Trophoblast cell (in vitro differentiated cells and primary cell): ENCODE results near the gene CCR7.
"Not testable (repeated sequence)": the region's sequence is repeated elsewhere in the genome, so short reads cannot be mapped to it uniquely, and the experiment has no call there.

ENCODE experiments used
- DNase-seq, 2 donors: peaks; one replicate each; pipeline ENCODE4 v3.0.0-alpha.2; 2016
- H2AFZ ChIP-seq: 2 replicates; pipeline ENCODE4 v1.6.1; 2013; ENCODE audit warnings: low read length, moderate library complexity, mild to moderate bottlenecking; ENCODE audit not compliant: insufficient read depth, poor library complexity
- H2AK5ac ChIP-seq: 2 replicates; pipeline ENCODE4 v1.6.1; 2013; ENCODE audit warnings: mild to moderate bottlenecking, low read length
- H2BK120ac ChIP-seq: 2 replicates; pipeline ENCODE4 v1.6.1; 2013; ENCODE audit warnings: low read length, mild to moderate bottlenecking, moderate library complexity; ENCODE audit not compliant: insufficient read depth, poor library complexity
- H2BK12ac ChIP-seq: 2 replicates; pipeline ENCODE4 v1.6.1; 2013; ENCODE audit warnings: mild to moderate bottlenecking, low read length, moderate library complexity
- H2BK5ac ChIP-seq: 2 replicates; pipeline ENCODE4 v1.6.1; 2013; ENCODE audit warnings: low read length, low read depth, moderate library complexity, mild to moderate bottlenecking; ENCODE audit not compliant: poor library complexity
- H3K14ac ChIP-seq: 2 replicates; pipeline ENCODE4 v1.6.1; 2013; ENCODE audit warnings: mild to moderate bottlenecking, low read length
- H3K18ac ChIP-seq: 2 replicates; pipeline ENCODE4 v1.6.1; 2013; ENCODE audit warnings: mild to moderate bottlenecking, low read length
- H3K23ac ChIP-seq: 2 replicates; pipeline ENCODE4 v1.6.1; 2013; ENCODE audit warnings: low read length
- H3K27ac ChIP-seq: 2 replicates; pipeline ENCODE4 v1.5.1; 2013; ENCODE audit warnings: low read depth, mild to moderate bottlenecking, inconsistent platforms, low read length, moderate library complexity
- H3K27me3 ChIP-seq: 2 replicates; pipeline ENCODE4 v1.6.1; 2013; ENCODE audit warnings: inconsistent platforms, mild to moderate bottlenecking, low read length, moderate library complexity; ENCODE audit not compliant: insufficient read depth
- H3K36me3 ChIP-seq, 2 experiments: 1 replicate in 1 of 2; 2 replicates in 1 of 2; pipeline ENCODE4 v1.6.1; 2013; ENCODE audit warnings: low read length in 2 of 2, mild to moderate bottlenecking in 2 of 2, moderate library complexity in 1 of 2; ENCODE audit not compliant: insufficient read depth in 2 of 2, control insufficient read depth in 1 of 2
- H3K4ac ChIP-seq: 2 replicates; pipeline ENCODE4 v1.6.1; 2013; ENCODE audit warnings: low read depth, mild to moderate bottlenecking, low read length, moderate library complexity
- H3K4me1 ChIP-seq, 2 experiments: 1 replicate in 1 of 2; 2 replicates in 1 of 2; pipeline ENCODE4 v1.6.1; 2013; ENCODE audit warnings: low read length in 2 of 2, mild to moderate bottlenecking in 2 of 2, moderate library complexity in 1 of 2; ENCODE audit not compliant: insufficient read depth in 2 of 2, control insufficient read depth in 1 of 2
- H3K4me2 ChIP-seq: 2 replicates; pipeline ENCODE4 v1.6.1; 2013; ENCODE audit warnings: inconsistent platforms, mild to moderate bottlenecking, low read length, moderate library complexity
- H3K4me3 ChIP-seq: 2 replicates; pipeline ENCODE4 v1.5.1; 2013; ENCODE audit warnings: mild to moderate bottlenecking, low read depth, low read length, inconsistent platforms
- H3K79me1 ChIP-seq: one replicate; pipeline ENCODE4 v1.6.1; 2013; ENCODE audit warnings: low read length
- H3K79me2 ChIP-seq: 2 replicates; pipeline ENCODE4 v1.6.1; 2013; ENCODE audit warnings: low read length, mild to moderate bottlenecking; ENCODE audit not compliant: control insufficient read depth, insufficient read depth, poor library complexity
- H3K9ac ChIP-seq: 2 replicates; pipeline ENCODE4 v1.6.1; 2013; ENCODE audit warnings: mild to moderate bottlenecking, low read length
- H3K9me3 ChIP-seq: 2 replicates; pipeline ENCODE4 v1.6.1; 2013; ENCODE audit warnings: low read depth, mild to moderate bottlenecking, control low read depth, inconsistent platforms, low read length; ENCODE audit not compliant: insufficient read depth
- H4K12ac ChIP-seq: 2 replicates; pipeline ENCODE4 v1.6.1; 2013; ENCODE audit warnings: low read depth, mild to moderate bottlenecking, low read length, moderate library complexity
- H4K8ac ChIP-seq: 2 replicates; pipeline ENCODE4 v1.6.1; 2013; ENCODE audit warnings: low read depth, mild to moderate bottlenecking, low read length, moderate library complexity
- H4K91ac ChIP-seq: one replicate; pipeline ENCODE4 v1.6.1; 2013; ENCODE audit warnings: low read depth, mild to moderate bottlenecking, low read length, moderate library complexity
- WGBS: extraction: QIAGEN DNeasy Blood & Tissue Kit; methylation state at CpG from one replicate; pipeline ENCODE4 v1.1.7; 2013; ENCODE audit warnings: missing lambda C conversion rate; ENCODE audit not compliant: insufficient read length, insufficient coverage; ENCODE audit errors: extremely low coverage; 5-methylcytosine and 5-hydroxymethylcytosine counted together

The CCR7 gene

DNA sequence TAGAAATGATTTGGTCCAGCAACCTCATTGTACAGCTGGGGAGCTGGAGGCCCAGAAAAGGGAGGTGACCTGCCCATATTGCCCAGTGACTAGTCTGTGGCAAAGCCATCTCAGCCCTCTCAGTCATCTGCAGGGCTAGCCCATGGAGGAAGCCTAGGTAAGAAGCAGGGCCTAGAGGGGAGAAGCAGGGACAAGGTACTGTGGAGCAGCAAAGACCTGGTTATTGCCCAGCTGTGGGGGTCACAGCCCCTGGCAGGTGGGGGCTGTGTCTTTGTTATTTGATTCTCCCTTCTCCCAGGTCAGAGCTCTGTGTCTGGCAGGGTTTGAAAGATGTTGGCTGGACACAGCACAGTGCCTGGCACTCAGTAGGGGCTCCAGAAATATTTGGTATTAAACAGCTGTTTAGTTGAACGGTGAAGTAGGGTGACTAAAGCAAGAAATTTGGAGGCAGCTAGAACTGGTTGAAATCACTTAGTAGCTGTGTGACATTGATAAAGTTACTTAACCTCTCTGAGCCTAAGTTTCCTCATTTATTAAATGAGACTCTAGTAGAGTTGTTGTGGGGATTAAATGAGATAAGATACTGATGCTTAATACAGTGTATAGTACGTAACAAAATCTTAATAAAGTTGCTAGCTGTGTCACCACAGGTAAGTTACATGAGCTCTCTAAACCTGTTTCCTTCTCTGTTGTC is 17.3 kb downstream of the CCR7 start:
- H2BK5ac ChIP-seq = no peak overlapping the region
- H4K12ac ChIP-seq = no peak overlapping the region
- peaks cover 1% of the 10 kb centered on the region for H3K9me3 ChIP-seq
- H2AK5ac ChIP-seq = peak overlapping the region; percentile 56
- H3K18ac ChIP-seq = peak overlapping the region; percentile 20
- H3K4me1 ChIP-seq = peaks cover 37 to 45% of the 10 kb centered on the region in 2 experiments
- H3K27me3 ChIP-seq = no peaks in the 10 kb centered on the region
- WGBS = no CpG with 5 or more reads among the region's 2 CpGs
- peak overlapping the region; percentile 46 for H2BK120ac ChIP-seq
- H2BK12ac ChIP-seq = peak overlapping the region; percentile 3
- peak overlapping the region; percentile 7 for H3K14ac ChIP-seq
- H3K79me2 ChIP-seq = no peaks in the 10 kb centered on the region
- H3K4ac ChIP-seq = no peak overlapping the region
- no peak overlapping the region for H4K8ac ChIP-seq
- H4K91ac ChIP-seq = peak overlapping the region; percentile 22
- H3K36me3 ChIP-seq = no peaks in the 10 kb centered on the region
- H3K27ac ChIP-seq = peak overlapping the region; percentile 62
- H2AFZ ChIP-seq = no peak overlapping the region
- no peak overlapping the region for H3K4me2 ChIP-seq
- no peak overlapping the region for H3K23ac ChIP-seq
- peaks cover 42% of the 10 kb centered on the region for H3K79me1 ChIP-seq
- DNase-seq = no peak
- H3K9ac ChIP-seq = no peak overlapping the region
- no peak overlapping the region for H3K4me3 ChIP-seq

- Histone ChIP-seq H3K4ac (no peak overlapping the region), H3K79me1 (peaks cover 42% of the 10 kb centered on the region), H3K9me3 (peaks cover 1% of the 10 kb centered on the region), H3K9ac (no peak overlapping the region), H3K4me3 (no peak overlapping the region), H4K8ac (no peak overlapping the region), H2AK5ac (peak overlapping the region; percentile 56), H3K23ac (no peak overlapping the region), H2BK5ac (no peak overlapping the region), H3K27me3 (no peaks in the 10 kb centered on the region), H3K27ac (no peak overlapping the region), H3K4me1 (peaks cover 40 to 47% of the 10 kb centered on the region in 2 experiments), H3K18ac (peak overlapping the region; percentile 20), H3K79me2 (no peaks in the 10 kb centered on the region), H2AFZ (no peak overlapping the region), H2BK120ac (peak overlapping the region; percentile 46), H3K4me2 (no peak overlapping the region), H4K12ac (no peak overlapping the region), H4K91ac (peak overlapping the region; percentile 22), H3K14ac (peak overlapping the region; percentile 7), H2BK12ac (peak overlapping the region; percentile 59), H3K36me3 (no peaks in the 10 kb centered on the region)
- no CpG with 5 or more reads among the region's 11 CpGs for WGBS
- no peak for DNase-seq
Measured at GRCh38 chr17:40547079-40547784, 18.0 kb downstream of the CCR7 start.

GRCh38 chr17:40546497-40546896 is 18.8 kb downstream of the CCR7 start:
- H4K91ac ChIP-seq, H3K36me3 ChIP-seq, H2AK5ac ChIP-seq, H3K4ac ChIP-seq, H3K18ac ChIP-seq, H3K27ac ChIP-seq, H3K23ac ChIP-seq, H2BK120ac ChIP-seq, H3K9ac ChIP-seq, H2AFZ ChIP-seq, H2BK5ac ChIP-seq, H3K4me3 ChIP-seq, H4K8ac ChIP-seq, H3K9me3 ChIP-seq, DNase-seq, H3K4me2 ChIP-seq, H3K79me2 ChIP-seq, H4K12ac ChIP-seq, H3K27me3 ChIP-seq, H2BK12ac ChIP-seq, H3K14ac ChIP-seq: not testable (repeated sequence)
- no CpG with 5 or more reads among the region's 4 CpGs for WGBS
- H3K4me1 ChIP-seq = peaks cover 43 to 51% of the 10 kb centered on the region in 2 experiments
- peaks cover 46% of the 10 kb centered on the region for H3K79me1 ChIP-seq

DNA sequence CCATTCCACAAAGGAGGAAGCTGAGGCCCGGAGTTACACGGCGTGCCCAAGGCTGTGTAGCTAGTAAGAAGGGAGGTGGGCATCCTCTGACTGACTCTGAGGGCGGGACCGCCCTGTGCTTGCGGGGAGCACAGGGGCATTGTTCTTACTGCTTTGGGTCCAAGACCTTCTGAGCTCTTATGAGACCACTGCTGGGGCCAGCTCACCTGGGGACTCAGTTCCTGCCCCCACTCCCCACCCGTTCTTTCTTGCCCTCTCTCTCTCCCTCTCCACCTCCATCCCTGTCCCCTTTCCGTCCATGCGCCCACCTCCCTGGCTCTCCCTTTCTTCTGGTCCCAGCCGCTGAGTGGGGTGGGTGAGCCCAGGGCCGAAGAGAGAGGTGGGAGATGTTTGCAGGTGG is 19.6 kb downstream of the CCR7 start:
- Histone ChIP-seq H2AK5ac (peak overlapping the region; percentile 13), H3K9me3 (peaks cover 3% of the 10 kb centered on the region), H3K4ac (no peak overlapping the region), H3K27ac (no peak overlapping the region), H3K36me3 (no peaks in the 10 kb centered on the region), H3K4me1 (peaks cover 42 to 51% of the 10 kb centered on the region in 2 experiments), H2BK12ac (peak overlapping the region; percentile 44), H4K12ac (no peak overlapping the region), H3K4me3 (no peak overlapping the region), H3K14ac (no peak overlapping the region), H3K79me1 (peaks cover 42% of the 10 kb centered on the region), H2BK5ac (no peak overlapping the region), H2AFZ (no peak overlapping the region), H4K8ac (no peak overlapping the region), H3K79me2 (peaks cover 3% of the 10 kb centered on the region), H3K27me3 (no peaks in the 10 kb centered on the region), H3K4me2 (no peak overlapping the region), H3K9ac (no peak overlapping the region), H3K18ac (no peak overlapping the region), H2BK120ac (no peak overlapping the region), H4K91ac (peak overlapping the region; percentile 38), H3K23ac (no peak overlapping the region)
- no peak for DNase-seq
- WGBS = no CpG with 5 or more reads among the region's 11 CpGs
